ENCODE data around the gene CDV3.

The CDV3 gene

GRCh38 chr3:133608388-133608787 is 34.9 kb downstream of the CDV3 start:
- no peak for ATAC-seq

- no peak for ATAC-seq
Measured at GRCh38 chr3:133610031-133610430, 36.5 kb downstream of the CDV3 start.

GRCh38 chr3:133611534-133611933 is 38.0 kb downstream of the CDV3 start:
- no peak for ATAC-seq

- peak; percentile 41 to 65 for ATAC-seq
Measured at GRCh38 chr3:133620066-133620784, 46.7 kb downstream of the CDV3 start.

GRCh38 chr3:133627789-133628188 is 54.3 kb downstream of the CDV3 start:
- ATAC-seq = no peak

- no peak for ATAC-seq
Measured at GRCh38 chr3:133629146-133629545, 55.7 kb downstream of the CDV3 start.

- ATAC-seq = no peak
Measured at GRCh38 chr3:133633439-133633838, 60.0 kb downstream of the CDV3 start.
